ENCODE data around the gene ADRA2B. TPM values are rescaled to one million over a fixed set of nuclear protein-coding genes. Genes with fewer than 3 reads are reported as not detected.
"Not testable (repeated sequence)": the region's sequence is repeated elsewhere in the genome, so short reads cannot be mapped to it uniquely, and the experiment has no call there.

ADRA2B gene
- total RNA-seq, 1 experiment from 2014 or later = not detected

DNA sequence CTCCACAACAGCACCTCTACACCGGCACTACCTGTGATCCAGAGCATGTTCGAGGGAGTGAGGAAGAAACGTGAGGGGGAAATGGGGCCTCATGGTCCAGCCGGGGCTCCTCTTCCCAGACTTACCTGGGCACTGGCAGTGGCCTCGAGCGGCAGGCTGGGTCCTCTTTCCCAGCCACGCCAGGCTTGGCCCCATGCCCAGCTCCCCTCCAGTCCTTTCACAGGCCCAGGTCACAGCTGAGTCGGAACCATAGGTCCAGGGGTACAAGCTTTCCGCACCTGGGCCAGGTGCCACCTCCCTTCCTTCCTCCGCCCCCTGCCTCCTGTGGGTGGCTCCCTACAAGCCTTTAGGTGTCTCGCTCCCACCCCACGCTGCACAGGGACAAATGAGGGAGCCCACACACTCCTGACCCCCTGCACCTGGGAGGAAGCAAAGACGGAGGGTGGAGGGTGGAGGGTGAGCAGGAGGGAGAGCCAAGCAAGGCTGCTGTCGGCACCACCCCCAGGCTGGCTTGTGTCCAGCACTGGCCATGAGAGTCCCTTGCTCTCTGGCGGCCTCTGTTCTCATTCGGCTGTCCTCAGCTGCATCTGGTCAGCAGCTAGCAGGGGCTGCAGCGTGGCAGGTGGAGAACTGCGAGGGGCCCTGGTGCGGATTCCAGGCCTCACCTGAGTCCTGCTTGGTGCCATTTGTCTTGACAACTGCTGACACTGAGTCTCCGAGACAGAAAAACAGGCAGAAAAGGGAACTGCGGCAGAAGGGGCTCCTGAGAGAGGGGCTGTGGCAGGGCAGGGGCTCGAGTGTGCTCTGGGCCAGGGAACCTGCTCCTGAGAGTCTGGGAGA, 26.8 kb downstream of the ADRA2B start:
- no peak for DNase-seq (ENCODE audit: low read depth)

DNA sequence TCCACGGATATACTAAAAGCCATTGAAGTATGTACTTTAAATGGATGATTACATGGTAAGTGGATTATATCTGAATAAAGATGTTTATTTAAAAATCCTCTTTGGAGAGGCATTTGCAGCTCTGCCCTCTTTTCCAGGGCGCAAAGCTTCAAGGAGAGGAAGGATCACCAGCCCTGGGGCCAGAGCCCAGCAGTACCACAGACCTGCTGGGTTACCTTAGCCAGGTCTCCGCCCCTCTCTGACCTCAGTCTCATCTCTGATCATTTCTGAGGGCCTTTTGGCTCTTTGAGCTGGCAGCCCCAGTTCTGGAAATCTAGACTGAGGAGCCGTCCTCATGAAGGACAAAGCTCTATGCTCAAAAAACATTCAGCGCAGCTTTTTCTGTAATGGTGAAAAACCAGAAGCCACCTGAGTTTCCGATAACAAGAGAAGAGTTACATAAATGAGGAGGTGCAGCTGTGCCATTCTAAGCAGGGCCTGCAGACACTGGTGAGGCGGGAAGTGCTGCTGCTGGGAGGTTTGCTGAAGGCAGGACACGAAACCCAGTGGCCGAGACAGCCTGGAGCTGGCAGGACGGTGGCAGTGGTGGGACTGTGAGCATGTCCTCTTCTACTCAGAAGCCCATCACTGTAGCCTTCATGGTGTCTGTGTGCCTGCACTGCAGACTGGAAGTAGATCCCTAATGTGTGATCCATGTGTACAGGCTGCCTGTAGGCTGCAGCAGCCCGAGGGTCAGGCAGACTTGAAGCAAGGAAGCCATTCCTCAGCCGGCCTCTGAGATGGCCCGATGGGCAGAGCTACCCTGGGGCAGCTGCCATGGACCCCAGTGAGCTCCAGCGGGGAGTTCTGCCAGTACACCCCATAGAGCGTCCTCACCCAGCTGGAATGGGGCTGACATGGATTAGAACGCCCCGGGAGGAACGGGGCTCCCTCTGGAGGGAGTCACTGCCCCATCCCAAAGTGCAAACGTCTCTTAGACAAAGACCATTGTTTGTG, 27.7 kb downstream of the ADRA2B start:
- no peak for DNase-seq (ENCODE audit: low read depth)

- no peak for DNase-seq (ENCODE audit: low read depth)
Measured at GRCh38 chr2:96087130-96087529, 29.2 kb downstream of the ADRA2B start.

DNA sequence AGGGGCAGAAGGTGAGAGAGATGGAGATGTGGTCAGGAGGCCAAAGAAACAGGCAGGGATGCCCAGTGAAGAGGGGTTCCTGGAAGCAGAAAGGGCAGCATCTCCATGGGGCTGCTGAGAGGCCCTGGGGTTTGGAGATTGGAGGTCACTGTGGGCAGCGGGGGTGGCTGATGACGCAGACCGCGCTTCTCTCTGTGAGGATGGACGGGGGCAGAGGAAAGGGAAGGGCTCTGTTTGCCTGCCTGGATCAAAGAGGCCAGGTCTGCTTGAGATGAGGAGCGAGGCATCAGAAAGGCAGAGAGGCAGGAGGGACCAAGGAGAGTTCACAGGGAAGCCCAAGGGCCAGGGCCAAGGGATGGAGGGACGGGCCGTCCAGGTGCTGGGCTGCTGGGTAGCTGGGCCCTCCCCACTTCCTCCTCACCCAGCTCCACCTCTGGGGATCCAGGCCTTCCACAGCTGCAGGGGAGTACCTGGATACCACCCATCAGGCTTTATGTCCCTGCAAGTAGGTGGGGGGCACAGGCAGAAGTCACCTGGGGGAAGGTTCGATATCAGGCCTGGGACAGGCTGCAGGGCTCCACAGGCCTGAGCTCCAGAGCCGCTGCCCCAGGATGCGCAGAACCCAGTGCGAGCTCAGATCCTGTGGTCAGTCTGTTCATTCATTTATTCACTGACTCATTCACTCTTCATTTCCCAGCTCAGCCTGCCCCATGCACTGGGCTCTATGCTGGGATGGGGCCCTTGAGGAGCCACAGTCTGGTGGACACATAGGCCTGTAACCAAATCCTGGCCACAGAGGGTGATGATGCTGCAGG, 30.6 kb downstream of the ADRA2B start:
- no peak for DNase-seq (ENCODE audit: low read depth)

DNA sequence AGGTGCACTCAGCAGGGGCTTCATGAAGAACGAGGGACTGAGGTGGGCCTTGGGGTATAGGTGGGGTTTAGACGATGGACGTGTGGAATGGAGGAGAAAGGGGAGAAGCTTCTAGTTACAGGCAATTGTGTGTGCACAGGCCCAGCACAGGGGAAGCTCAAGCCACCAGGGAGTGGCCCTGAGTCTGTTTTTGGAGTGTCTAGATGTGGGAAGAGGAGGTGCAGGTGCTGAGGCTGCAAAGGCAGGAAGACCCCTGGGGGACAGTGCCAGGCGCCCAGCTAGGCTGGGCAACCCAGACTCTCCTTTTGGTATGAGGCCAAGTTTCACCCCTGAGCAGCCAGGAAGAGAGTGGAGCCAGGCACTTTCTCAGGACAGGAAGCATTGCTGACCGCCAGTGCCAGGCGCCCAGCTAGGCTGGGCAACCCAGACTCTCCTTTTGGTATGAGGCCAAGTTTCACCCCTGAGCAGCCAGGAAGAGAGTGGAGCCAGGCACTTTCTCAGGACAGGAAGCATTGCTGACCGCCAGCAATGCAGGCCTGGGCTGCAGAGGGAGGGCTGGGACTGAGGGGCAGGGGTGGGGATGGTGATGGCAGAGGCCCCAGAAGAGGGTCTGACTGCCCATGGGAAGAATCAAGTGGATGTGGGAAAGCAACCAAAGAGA, 31.4 kb downstream of the ADRA2B start:
- not testable (repeated sequence) for DNase-seq (ENCODE audit: low read depth)

DNA sequence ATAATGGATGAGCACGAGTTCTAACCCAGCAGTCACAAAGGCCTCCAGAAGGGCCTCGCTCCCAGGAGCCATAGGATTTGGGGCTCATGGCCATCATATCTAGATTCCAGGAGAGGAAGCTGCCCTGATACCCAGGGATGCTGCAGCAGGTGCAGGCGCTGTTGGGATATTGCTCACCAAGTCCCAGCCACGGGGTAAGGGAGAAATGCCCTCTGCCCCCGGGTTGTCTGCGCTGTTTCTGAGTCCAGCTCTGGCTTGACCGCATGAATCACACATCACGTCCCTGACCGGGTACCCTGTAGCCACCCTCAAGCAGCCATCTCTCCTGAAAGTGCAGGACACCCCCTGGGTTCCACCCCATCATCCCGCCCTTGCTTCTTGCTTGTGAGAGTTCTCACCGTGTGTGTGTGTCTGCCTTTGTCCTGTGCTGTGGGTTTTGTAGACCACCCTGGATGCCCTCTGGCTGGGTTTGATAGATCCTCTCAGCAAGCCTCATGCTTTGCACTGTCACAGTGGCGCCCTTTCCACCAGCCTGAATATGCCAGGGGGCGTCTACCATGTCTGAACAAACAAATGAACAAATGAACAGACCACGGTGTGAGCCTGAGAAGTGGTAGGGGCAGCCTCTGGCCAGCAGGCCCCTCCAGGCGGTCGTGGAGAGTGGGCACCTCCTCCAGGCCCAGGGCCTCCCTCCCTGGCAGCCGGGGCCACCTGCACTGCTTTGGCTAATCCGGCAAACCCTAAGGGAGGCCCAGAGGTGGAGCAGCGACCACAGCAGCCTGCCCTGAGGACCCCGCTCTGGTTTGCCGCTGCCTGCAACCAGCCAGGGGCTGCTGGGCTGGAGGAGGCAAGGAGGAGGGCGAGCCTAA, 32.1 kb downstream of the ADRA2B start:
- DNase-seq (ENCODE audit: low read depth) = no peak

DNA sequence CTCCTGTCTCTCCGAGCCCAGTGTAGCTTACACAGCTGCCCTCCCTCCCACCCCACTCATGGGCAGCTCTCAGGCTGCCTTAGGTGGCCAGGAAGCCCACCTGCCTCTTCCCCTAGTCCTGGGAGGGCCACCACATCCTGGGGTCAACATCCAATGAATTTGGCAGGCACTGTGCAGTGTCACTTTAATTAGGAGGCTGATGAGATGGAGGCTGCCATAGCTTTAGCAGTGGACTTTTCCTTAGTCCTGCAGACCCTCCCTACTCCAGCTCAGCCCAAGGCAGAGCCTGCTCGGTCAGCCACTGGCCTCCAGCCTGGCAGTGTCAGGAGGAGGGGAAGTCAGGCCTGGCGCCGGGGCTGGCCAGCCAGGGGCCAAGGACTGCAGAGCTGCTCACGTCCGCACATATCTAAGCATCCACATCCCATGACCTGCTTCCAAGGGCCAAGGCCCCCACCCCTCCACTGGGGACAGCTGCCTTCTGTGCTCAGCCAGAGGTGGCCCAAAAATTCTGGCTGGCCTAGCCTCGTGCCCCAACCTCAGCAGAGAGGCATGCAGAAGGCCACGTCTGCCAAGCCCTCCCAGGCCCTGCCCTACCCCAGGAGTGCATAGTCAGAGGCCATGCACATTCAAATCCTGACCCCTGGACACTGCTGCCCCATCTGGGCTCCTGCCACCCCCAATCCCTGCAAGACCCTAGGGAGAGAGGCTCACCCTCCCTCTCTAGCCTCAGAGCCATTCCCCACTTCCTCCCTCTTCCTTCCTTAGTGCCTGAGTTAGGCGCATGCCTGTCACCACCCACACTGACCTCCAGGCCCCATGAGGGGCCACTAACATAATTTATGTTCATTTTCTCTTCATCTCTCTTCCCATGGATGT, 33.1 kb downstream of the ADRA2B start:
- no peak for DNase-seq (ENCODE audit: low read depth)

DNA sequence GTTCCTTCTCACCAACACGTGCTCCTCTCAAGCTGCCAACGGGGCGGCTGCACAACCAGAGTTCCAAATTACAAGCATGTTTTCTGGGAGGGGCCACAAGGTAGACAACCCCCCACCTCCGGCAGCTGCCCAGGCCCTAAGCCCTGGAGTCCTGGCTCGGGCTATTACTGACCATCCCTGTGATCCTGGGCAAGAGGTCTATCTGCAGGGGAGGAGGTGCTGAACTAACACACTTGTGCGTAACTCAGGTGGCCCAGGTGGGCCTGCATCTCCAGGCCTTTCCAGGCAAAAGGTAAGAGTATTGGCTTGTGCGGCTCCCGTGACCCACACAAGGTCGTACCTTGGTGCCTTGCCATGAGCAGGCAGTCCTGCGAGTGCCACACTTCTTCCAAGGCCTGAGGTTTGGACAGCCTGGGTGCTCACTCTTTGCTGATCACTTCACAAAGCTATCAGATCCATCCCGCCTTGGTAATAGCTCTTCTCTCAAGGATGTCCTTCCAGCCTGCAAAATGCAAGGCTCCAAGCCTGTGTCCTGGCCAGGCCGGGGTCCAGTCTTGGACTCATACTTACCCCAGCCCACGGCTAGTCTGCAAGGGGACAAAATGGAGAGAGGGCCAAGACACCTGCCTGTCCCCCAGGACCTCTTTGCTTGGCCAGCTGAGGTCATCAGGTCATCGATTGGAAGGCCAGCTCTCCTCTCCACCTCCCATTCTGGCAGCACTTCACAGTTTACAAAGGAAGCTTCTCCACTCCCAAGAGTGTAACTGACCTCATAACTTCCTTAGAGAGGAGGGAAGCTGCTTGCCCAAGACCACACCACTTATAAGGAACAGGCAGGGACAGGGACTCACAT, 33.9 kb downstream of the ADRA2B start:
- DNase-seq (ENCODE audit: low read depth) = no peak

DNA sequence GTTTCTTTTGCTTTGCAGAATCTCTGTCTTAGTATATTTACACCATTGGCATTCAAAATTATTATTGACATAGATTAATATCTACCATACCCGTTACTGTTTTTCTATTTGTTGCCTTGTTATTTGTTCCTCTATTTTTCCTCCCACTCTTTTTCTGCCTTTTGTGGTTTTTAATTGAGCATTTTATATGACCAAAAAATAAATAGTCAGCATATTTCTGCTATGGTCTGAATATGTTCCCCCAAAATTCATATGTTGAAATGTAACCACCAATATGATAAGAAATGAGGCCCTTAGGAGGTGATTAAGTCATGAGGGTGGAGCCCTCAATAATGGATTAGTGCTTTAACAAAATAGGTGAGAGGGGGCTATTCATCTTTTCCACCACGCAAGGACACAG, 35.3 kb downstream of the ADRA2B start:
- no peak for DNase-seq (ENCODE audit: low read depth)

DNA sequence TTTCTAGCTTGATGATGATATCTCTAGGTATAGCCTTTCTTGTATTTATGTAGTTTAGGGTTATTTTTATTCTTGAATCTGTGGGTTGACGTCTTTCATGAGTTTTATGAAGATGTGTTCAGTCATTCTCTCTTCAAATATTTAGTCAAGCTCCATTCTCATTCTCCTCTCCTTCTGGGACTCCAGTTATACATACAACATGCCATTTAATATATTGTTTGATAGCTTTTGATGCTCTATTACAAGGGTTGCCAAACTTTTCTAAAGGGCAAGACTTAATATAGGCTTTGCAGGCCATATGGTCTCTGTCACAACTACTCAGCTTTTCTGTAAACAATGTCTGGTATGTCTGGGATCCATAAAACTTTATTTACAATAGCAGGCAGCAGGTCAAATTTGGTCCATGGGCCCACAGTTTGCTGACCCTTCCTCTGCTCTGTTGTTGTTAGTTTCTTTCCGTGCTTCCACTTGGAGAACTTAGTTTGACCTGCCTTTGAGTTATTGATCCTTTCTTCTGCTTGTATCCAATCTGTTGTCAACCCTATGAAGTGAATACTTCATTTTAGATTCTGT, 41.1 kb downstream of the ADRA2B start:
- no peak for DNase-seq (ENCODE audit: low read depth)

- DNase-seq (ENCODE audit: low read depth) = no peak
Measured at GRCh38 chr2:96074156-96074555, 42.2 kb downstream of the ADRA2B start.

GRCh38 chr2:96073170-96073775, 43.1 kb downstream of the ADRA2B start:
- no peak for DNase-seq (ENCODE audit: low read depth)

DNA sequence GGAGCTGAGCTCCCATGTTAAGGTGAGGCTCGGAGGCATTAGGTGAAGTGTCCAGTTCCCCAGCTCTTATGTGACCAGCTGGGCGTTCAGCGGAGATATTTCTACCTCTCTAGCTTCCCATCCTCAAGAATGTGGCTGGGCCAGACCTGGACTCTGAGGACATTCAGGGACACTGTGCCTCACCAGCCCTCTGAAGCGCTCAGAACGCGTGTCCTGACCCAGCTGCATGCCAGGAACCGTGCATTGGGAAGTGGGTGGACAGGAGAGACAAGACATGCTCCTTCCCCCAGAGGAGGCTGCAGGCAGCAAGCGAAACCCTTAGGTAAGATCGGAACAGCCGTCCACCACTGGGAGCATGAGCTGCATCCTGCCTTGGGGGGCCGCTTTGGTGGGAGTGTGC, 43.6 kb downstream of the ADRA2B start:
- no peak for DNase-seq (ENCODE audit: low read depth)

GRCh38 chr2:96071977-96072491, 44.3 kb downstream of the ADRA2B start:
- not testable (repeated sequence) for DNase-seq (ENCODE audit: low read depth)

DNA sequence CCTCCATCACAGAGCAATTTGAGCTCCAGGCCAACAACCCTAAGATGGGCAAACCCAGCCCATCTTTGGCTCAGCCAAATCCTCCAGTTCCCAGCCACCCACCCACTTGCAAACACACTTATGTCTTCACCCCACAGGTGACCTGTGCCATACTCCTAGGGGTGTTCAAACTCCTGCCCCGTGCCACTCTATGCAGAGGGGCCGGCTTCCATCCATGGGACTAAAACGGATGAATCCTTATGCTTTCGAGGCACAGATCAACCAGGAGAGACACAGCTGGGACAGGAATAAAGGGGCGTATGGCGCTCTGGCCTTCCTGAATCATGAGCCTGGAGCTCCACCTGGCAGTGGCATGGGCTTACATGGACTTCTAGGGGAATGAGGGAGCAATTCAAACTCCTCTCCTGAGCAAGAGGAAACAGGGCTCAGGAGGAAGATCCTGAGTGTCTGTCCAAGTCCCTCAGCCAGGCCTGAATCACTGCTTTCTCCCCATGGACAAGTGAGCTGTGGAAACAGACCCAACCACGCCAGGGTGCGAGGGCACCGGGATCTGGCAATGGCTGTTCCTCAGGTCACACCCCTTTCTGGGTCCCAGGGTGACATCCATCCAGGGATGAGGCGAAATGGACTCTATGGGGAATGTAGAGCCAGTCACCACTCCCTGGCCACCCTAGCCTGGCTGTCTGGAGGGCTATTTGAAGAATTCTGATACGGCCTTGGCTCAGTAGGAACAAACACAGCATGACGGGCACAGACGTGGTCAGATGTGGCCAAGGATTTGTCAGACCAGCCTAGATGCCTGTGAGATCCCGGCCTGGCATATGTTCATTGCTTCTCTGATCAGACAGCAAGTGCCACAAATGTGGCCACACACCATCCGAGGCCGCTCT, 45.0 kb downstream of the ADRA2B start:
- DNase-seq (ENCODE audit: low read depth) = not testable (repeated sequence)

- not testable (repeated sequence) for DNase-seq (ENCODE audit: low read depth)
Measured at GRCh38 chr2:96070351-96070750, 46.0 kb downstream of the ADRA2B start.

All from Daoy (cell line).